HCT116 (cell line): Measurements from ENCODE around the gene GAPDH. TPM values are rescaled to one million over a fixed set of nuclear protein-coding genes. Genes with fewer than 3 reads are reported as not detected.

ENCODE experiments used
- ATAC-seq: fragments of 200-7000 bp; cut with Tn5 transposase; 2 replicates; pipeline ENCODE4 v1.9.1; 2020; ENCODE audit warnings: mild to moderate bottlenecking, moderate library complexity
- BruUV-seq: library from RNA; stranded (reverse); fragments of 400-500 nt; replicated peaks from 2 replicates; lab custom pipeline; 2021; lab: Mats Ljungman, UMichigan
- CTCF ChIA-PET: fragments of 300-600 bp; sonication (Branson Sonifier 250); formaldehyde crosslinking; loops from one replicate; lab custom pipeline; 2021; ENCODE audit warnings: antibody characterized with exemption; lab: Charles Lee
- POLR2A ChIA-PET: fragments of 300-600, 350-600 bp; sonication (Branson Sonifier 250); formaldehyde crosslinking; loops from one replicate; lab custom pipeline; 2021; ENCODE audit warnings: antibody characterized with exemption; lab: Charles Lee
- RAD21 ChIA-PET, 2 experiments: fragments of 300-600 bp; sonication (Branson Sonifier 250); formaldehyde crosslinking; loops; one replicate each; lab custom pipeline; 2023; ENCODE audit warnings: low total read pairs in 2 of 2; ENCODE audit not compliant: uncharacterized antibody in 2 of 2, unreplicated experiment in 2 of 2, low non-redundant PET in 1 of 2; lab: Charles Lee
- DNase-seq: peaks from one replicate; pipeline ENCODE4 v3.0.0-alpha.2; 2010; ENCODE audit warnings: low read depth, low spot score
- H2AFZ ChIP-seq: fragments of 200-600 bp; shearing (Covaris generic), sonication (generic); 2 replicates; pipeline ENCODE4 v1.6.1; 2017; ENCODE audit warnings: low read depth, mixed run types, mixed read lengths, antibody characterized with exemption, low read length; ENCODE audit not compliant: poor library complexity, severe bottlenecking
- H3K27ac ChIP-seq: 2 replicates; pipeline ENCODE4 v1.5.1; 2012; ENCODE audit warnings: low read depth, low read length
- H3K27me3 ChIP-seq: fragments of 200-600 bp; sonication (generic); 2 replicates; pipeline ENCODE4 v1.6.1; 2016; ENCODE audit warnings: mixed run types, low read length, mixed read lengths; ENCODE audit not compliant: insufficient read depth
- H3K36me3 ChIP-seq, 2 experiments: fragments of 200-500 bp in 1 of 2; fragments of 200-600 bp in 1 of 2; sonication (Bioruptor generic) in 1 of 2; sonication (generic) in 1 of 2; 2 replicates each; pipeline versions ENCODE4 v1.5.1 to v1.6.1; 2014 to 2016; ENCODE audit warnings: low read length in 2 of 2, inconsistent platforms in 1 of 2, mixed read lengths in 1 of 2, mixed run types in 1 of 2; ENCODE audit not compliant: insufficient read depth in 2 of 2, control insufficient read depth in 1 of 2
- H3K4me1 ChIP-seq, 2 experiments: fragments of 200-600 bp in 1 of 2; sonication (generic) in 1 of 2; 2 replicates each; pipeline versions ENCODE4 v1.5.1 to v1.6.1; 2012 to 2017; ENCODE audit warnings: low read length in 2 of 2, inconsistent platforms in 1 of 2, mild to moderate bottlenecking in 1 of 2, mixed read lengths in 1 of 2, mixed run types in 1 of 2, moderate library complexity in 1 of 2; ENCODE audit not compliant: insufficient read depth in 2 of 2, control insufficient read depth in 1 of 2
- H3K4me2 ChIP-seq: fragments of 200-600 bp; sonication (generic); 2 replicates; pipeline ENCODE4 v1.6.1; 2017; ENCODE audit warnings: mixed run types, low read length, mixed read lengths
- H3K4me3 ChIP-seq, 2 experiments: fragments of 200-600 bp in 1 of 2; sonication (generic) in 1 of 2; replicated peaks in 1 of 2; 2 replicates each; pipeline ENCODE4 v1.5.1; 2011 to 2016; ENCODE audit warnings: low read length in 2 of 2, control low read depth in 1 of 2, low read depth in 1 of 2, mild to moderate bottlenecking in 1 of 2, mixed read lengths in 1 of 2, mixed run types in 1 of 2
- H3K79me2 ChIP-seq: fragments of 200-600 bp; sonication (generic); 2 replicates; pipeline ENCODE4 v1.6.1; 2017; ENCODE audit warnings: mild to moderate bottlenecking, mixed run types, low read length, moderate library complexity, mixed read lengths; ENCODE audit not compliant: insufficient read depth
- H3K9ac ChIP-seq: fragments of 200-600 bp; sonication (generic); 2 replicates; pipeline ENCODE4 v1.6.1; 2016; ENCODE audit warnings: low read length, mixed read lengths
- H3K9me2 ChIP-seq: fragments of 200-600 bp; sonication (generic), shearing (Covaris generic); 2 replicates; pipeline ENCODE4 v1.6.1; 2017; ENCODE audit warnings: mixed run types, mild to moderate bottlenecking, moderate library complexity; ENCODE audit not compliant: insufficient read depth
- H3K9me3 ChIP-seq, 2 experiments: fragments of 200-500 bp in 1 of 2; fragments of 200-600 bp in 1 of 2; sonication (Bioruptor generic) in 1 of 2; sonication (generic) in 1 of 2; 2 replicates each; pipeline ENCODE4 v1.6.1; 2014 to 2017; ENCODE audit warnings: low read length in 2 of 2, mixed read lengths in 2 of 2, inconsistent platforms in 1 of 2, low read depth in 1 of 2, mild to moderate bottlenecking in 1 of 2, mixed run types in 1 of 2, moderate library complexity in 1 of 2; ENCODE audit not compliant: control insufficient read depth in 1 of 2, insufficient read depth in 1 of 2
- H4K20me1 ChIP-seq: fragments of 200-600 bp; sonication (generic), shearing (Covaris generic); 2 replicates; pipeline ENCODE4 v1.6.1; 2017; ENCODE audit warnings: mixed run types, mild to moderate bottlenecking, moderate library complexity; ENCODE audit not compliant: insufficient read depth
- POLR2A ChIP-seq: IDR thresholded peaks from 2 replicates; pipeline ENCODE4 v1.7.0; 2011; ENCODE audit warnings: borderline replicate concordance; ENCODE audit not compliant: insufficient read depth, insufficient read length; ENCODE audit errors: extremely low read depth
- POLR2AphosphoS5 ChIP-seq: IDR thresholded peaks from 2 replicates; pipeline ENCODE4 v1.6.1; 2011; ENCODE audit warnings: mild to moderate bottlenecking, low read depth, low read length, moderate library complexity
- SRF ChIP-seq: IDR thresholded peaks from 2 replicates; pipeline ENCODE4 v1.6.1; 2012; ENCODE audit warnings: low read depth
- TCF7L2 ChIP-seq: IDR thresholded peaks from 2 replicates; pipeline ENCODE4 v1.7.0; 2011; ENCODE audit warnings: borderline replicate concordance, inconsistent platforms; ENCODE audit not compliant: insufficient read depth, insufficient read length; ENCODE audit errors: extremely low read depth
- intact Hi-C: fragments of 100-400 bp; cut with micrococcal nuclease; formaldehyde crosslinking; loops from 2 replicates; pipeline ENCODE4 v1.10.0; 2022
- total RNA-seq: library from RNA; stranded (reverse); gene quantifications from one replicate; pipeline ENCODE4 v1.2.1, GENCODE V29; 2021; ENCODE audit not compliant: unreplicated experiment

GAPDH gene
- total RNA-seq, 1 experiment from 2014 or later: 5,901 TPM

- intact Hi-C loops: loop anchor here (10.0 kb wide), 1 partner anchor 201 kb away; no protein-coding TSS in a partner anchor
- POLR2A ChIA-PET: interaction anchor here (2.0 to 7.0 kb wide), 6 partner anchors 15 to 77 kb away, joined by 6 to 84 read pairs (median 14); partner anchors contain the start of genes NOP2 and VAMP1
- DNase-seq: no peak
- no peak for ATAC-seq
- peaks cover 23% of the 10 kb centered on the region; the same call in 1 of the 2 replicates for H4K20me1 ChIP-seq
- peaks cover 26 to 85% of the 10 kb centered on the region in 2 experiments for H3K4me1 ChIP-seq
- no peaks in the 10 kb centered on the region for H3K27me3 ChIP-seq
- no TSS peak for BruUV-seq
- no peaks in the 10 kb centered on the region for H3K9me3 ChIP-seq
- RAD21 ChIA-PET: no interaction called here
- H3K9ac ChIP-seq: peak overlapping the region; percentile 98
- H3K4me3 ChIP-seq: peak overlapping the region; percentile 96 to 98
- H3K36me3 ChIP-seq: peaks cover 23 to 49% of the 10 kb centered on the region in 2 experiments; a peak in 3 of 4 replicates
- H3K27ac ChIP-seq: peak overlapping the region; percentile 99
- TF ChIP-seq POLR2AphosphoS5: peak; percentile 4; the same call in 1 of the 2 replicates
- TF ChIP-seq TCF7L2: no peak
- CTCF ChIA-PET: no interaction called here
- H3K79me2 ChIP-seq: peaks cover 54% of the 10 kb centered on the region
- H2AFZ ChIP-seq: no peak overlapping the region
- no peaks in the 10 kb centered on the region for H3K9me2 ChIP-seq
- H3K4me2 ChIP-seq: peak overlapping the region; percentile 97
Measured at GRCh38 chr12:6535697-6535946, 1.3 kb downstream of the GAPDH start.

DNA sequence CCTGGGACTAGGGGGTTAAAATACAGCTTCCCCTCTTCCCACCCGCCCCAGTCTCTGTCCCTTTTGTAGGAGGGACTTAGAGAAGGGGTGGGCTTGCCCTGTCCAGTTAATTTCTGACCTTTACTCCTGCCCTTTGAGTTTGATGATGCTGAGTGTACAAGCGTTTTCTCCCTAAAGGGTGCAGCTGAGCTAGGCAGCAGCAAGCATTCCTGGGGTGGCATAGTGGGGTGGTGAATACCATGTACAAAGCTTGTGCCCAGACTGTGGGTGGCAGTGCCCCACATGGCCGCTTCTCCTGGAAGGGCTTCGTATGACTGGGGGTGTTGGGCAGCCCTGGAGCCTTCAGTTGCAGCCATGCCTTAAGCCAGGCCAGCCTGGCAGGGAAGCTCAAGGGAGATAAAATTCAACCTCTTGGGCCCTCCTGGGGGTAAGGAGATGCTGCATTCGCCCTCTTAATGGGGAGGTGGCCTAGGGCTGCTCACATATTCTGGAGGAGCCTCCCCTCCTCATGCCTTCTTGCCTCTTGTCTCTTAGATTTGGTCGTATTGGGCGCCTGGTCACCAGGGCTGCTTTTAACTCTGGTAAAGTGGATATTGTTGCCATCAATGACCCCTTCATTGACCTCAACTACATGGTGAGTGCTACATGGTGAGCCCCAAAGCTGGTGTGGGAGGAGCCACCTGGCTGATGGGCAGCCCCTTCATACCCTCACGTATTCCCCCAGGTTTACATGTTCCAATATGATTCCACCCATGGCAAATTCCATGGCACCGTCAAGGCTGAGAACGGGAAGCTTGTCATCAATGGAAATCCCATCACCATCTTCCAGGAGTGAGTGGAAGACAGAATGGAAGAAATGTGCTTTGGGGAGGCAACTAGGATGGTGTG is 1.9 kb downstream of the GAPDH start:
- peak; percentile 10 for TF ChIP-seq POLR2AphosphoS5
- no peak for TF ChIP-seq POLR2A
- TF ChIP-seq SRF: no peak
- TF ChIP-seq, all 23 proteins: peak for 1
- ChIA-PET CTCF (no interaction called here), POLR2A (interaction anchor here (2.4 to 7.0 kb wide), 4 partner anchors 14 to 77 kb away, joined by 13 to 84 read pairs (median 14); partner anchors contain the start of genes NOP2 and VAMP1)

More for the DNA sequence above, 1.9 kb downstream of the GAPDH start:
- peaks cover 23% of the 10 kb centered on the region; the same call in 1 of the 2 replicates for H4K20me1 ChIP-seq
- H3K27ac ChIP-seq: peak overlapping the region; percentile 99
- H3K9me2 ChIP-seq: no peaks in the 10 kb centered on the region
- ATAC-seq (no peak), DNase-seq (no peak)
- peak overlapping the region; percentile 97 for H3K4me2 ChIP-seq
- H3K79me2 ChIP-seq: peaks cover 54% of the 10 kb centered on the region
- no peaks in the 10 kb centered on the region for H3K27me3 ChIP-seq
- no peaks in the 10 kb centered on the region for H3K9me3 ChIP-seq
- H3K36me3 ChIP-seq: peaks cover 20 to 43% of the 10 kb centered on the region in 2 experiments; a peak in 3 of 4 replicates
- peak overlapping the region; percentile 96 to 98 for H3K4me3 ChIP-seq
- intact Hi-C loops: loop anchor here (10.0 kb wide), 1 partner anchor 201 kb away; no protein-coding TSS in a partner anchor
- H2AFZ ChIP-seq: no peak overlapping the region
- RAD21 ChIA-PET: no interaction called here
- H3K4me1 ChIP-seq: peaks cover 30 to 87% of the 10 kb centered on the region in 2 experiments
- no TSS peak for BruUV-seq
- peak overlapping the region; percentile 98 for H3K9ac ChIP-seq
